Measurements from ENCODE around the gene CTNND2.

CTNND2 gene

GRCh38 chr5:11491404-11492075, 412.7 kb downstream of the CTNND2 start:
- WGBS (ENCODE audit: insufficient coverage, insufficient read length), result no CpG with 5 or more reads among the region's 7 CpGs
- no peaks in the 10 kb centered on the region for H3K9me3 ChIP-seq (ENCODE audit: control insufficient read depth, insufficient read depth, low read length)
- no peaks in the 10 kb centered on the region for H3K4me1 ChIP-seq (ENCODE audit: control insufficient read depth, insufficient read depth, low read length)
- no peaks in the 10 kb centered on the region for H3K36me3 ChIP-seq (ENCODE audit: control insufficient read depth, insufficient read depth, low read length)
- no peak for DNase-seq (ENCODE audit: low read depth, low spot score)
- no peak overlapping the region for H3K27ac ChIP-seq (ENCODE audit: low read length)
- no peak overlapping the region for H3K4me3 ChIP-seq (ENCODE audit: low read length)
- H3K27me3 ChIP-seq (ENCODE audit: control insufficient read depth, insufficient read depth, low read length), result no peaks in the 10 kb centered on the region

GRCh38 chr5:11483630-11484029, 420.6 kb downstream of the CTNND2 start:
- WGBS (ENCODE audit: insufficient coverage, insufficient read length), result no CpG with 5 or more reads among the region's 5 CpGs
- no peak for DNase-seq (ENCODE audit: low read depth, low spot score)
- Histone ChIP-seq H3K4me1 (ENCODE audit: control insufficient read depth, insufficient read depth, low read length) (no peaks in the 10 kb centered on the region), H3K9me3 (ENCODE audit: control insufficient read depth, insufficient read depth, low read length) (no peaks in the 10 kb centered on the region), H3K27me3 (ENCODE audit: control insufficient read depth, insufficient read depth, low read length) (no peaks in the 10 kb centered on the region), H3K27ac (ENCODE audit: low read length) (no peak overlapping the region), H3K4me3 (ENCODE audit: low read length) (no peak overlapping the region), H3K36me3 (ENCODE audit: control insufficient read depth, insufficient read depth, low read length) (no peaks in the 10 kb centered on the region)

- Histone ChIP-seq H3K4me1 (ENCODE audit: control insufficient read depth, insufficient read depth, low read length) (no peaks in the 10 kb centered on the region), H3K27ac (ENCODE audit: low read length) (no peak overlapping the region), H3K9me3 (ENCODE audit: control insufficient read depth, insufficient read depth, low read length) (no peaks in the 10 kb centered on the region), H3K4me3 (ENCODE audit: low read length) (no peak overlapping the region), H3K27me3 (ENCODE audit: control insufficient read depth, insufficient read depth, low read length) (no peaks in the 10 kb centered on the region), H3K36me3 (ENCODE audit: control insufficient read depth, insufficient read depth, low read length) (no peaks in the 10 kb centered on the region)
- no peak for DNase-seq (ENCODE audit: low read depth, low spot score)
- WGBS (ENCODE audit: insufficient coverage, insufficient read length), result no CpG with 5 or more reads among the region's 4 CpGs
These were observed 422.2 kb downstream of the CTNND2 start for GRCh38 chr5:11482011-11482410.

GRCh38 chr5:11477786-11478185, 426.5 kb downstream of the CTNND2 start:
- Histone ChIP-seq H3K4me1 (ENCODE audit: control insufficient read depth, insufficient read depth, low read length) (no peaks in the 10 kb centered on the region), H3K4me3 (ENCODE audit: low read length) (no peak overlapping the region), H3K9me3 (ENCODE audit: control insufficient read depth, insufficient read depth, low read length) (no peaks in the 10 kb centered on the region), H3K36me3 (ENCODE audit: control insufficient read depth, insufficient read depth, low read length) (no peaks in the 10 kb centered on the region), H3K27ac (ENCODE audit: low read length) (no peak overlapping the region), H3K27me3 (ENCODE audit: control insufficient read depth, insufficient read depth, low read length) (no peaks in the 10 kb centered on the region)
- WGBS (ENCODE audit: insufficient coverage, insufficient read length), result no CpG with 5 or more reads among the region's 3 CpGs
- DNase-seq (ENCODE audit: low read depth, low spot score), result no peak

GRCh38 chr5:11476866-11477265, 427.4 kb downstream of the CTNND2 start:
- no peak for DNase-seq (ENCODE audit: low read depth, low spot score)
- H3K4me1 ChIP-seq (ENCODE audit: control insufficient read depth, insufficient read depth, low read length), result no peaks in the 10 kb centered on the region
- H3K27me3 ChIP-seq (ENCODE audit: control insufficient read depth, insufficient read depth, low read length), result no peaks in the 10 kb centered on the region
- WGBS (ENCODE audit: insufficient coverage, insufficient read length), result no CpG with 5 or more reads among the region's 2 CpGs
- H3K36me3 ChIP-seq (ENCODE audit: control insufficient read depth, insufficient read depth, low read length), result no peaks in the 10 kb centered on the region
- no peaks in the 10 kb centered on the region for H3K9me3 ChIP-seq (ENCODE audit: control insufficient read depth, insufficient read depth, low read length)
- no peak overlapping the region for H3K27ac ChIP-seq (ENCODE audit: low read length)
- no peak overlapping the region for H3K4me3 ChIP-seq (ENCODE audit: low read length)

- H3K27ac ChIP-seq (ENCODE audit: low read length), result no peak overlapping the region
- no CpG with 5 or more reads among the region's 6 CpGs for WGBS (ENCODE audit: insufficient coverage, insufficient read length)
- H3K9me3 ChIP-seq (ENCODE audit: control insufficient read depth, insufficient read depth, low read length), result no peaks in the 10 kb centered on the region
- no peaks in the 10 kb centered on the region for H3K4me1 ChIP-seq (ENCODE audit: control insufficient read depth, insufficient read depth, low read length)
- no peaks in the 10 kb centered on the region for H3K27me3 ChIP-seq (ENCODE audit: control insufficient read depth, insufficient read depth, low read length)
- no peaks in the 10 kb centered on the region for H3K36me3 ChIP-seq (ENCODE audit: control insufficient read depth, insufficient read depth, low read length)
- H3K4me3 ChIP-seq (ENCODE audit: low read length), result no peak overlapping the region
- no peak for DNase-seq (ENCODE audit: low read depth, low spot score)
These were observed 435.8 kb downstream of the CTNND2 start for GRCh38 chr5:11468334-11469039.

GRCh38 chr5:11467588-11467987, 436.7 kb downstream of the CTNND2 start:
- no peaks in the 10 kb centered on the region for H3K9me3 ChIP-seq (ENCODE audit: control insufficient read depth, insufficient read depth, low read length)
- no peaks in the 10 kb centered on the region for H3K4me1 ChIP-seq (ENCODE audit: control insufficient read depth, insufficient read depth, low read length)
- H3K36me3 ChIP-seq (ENCODE audit: control insufficient read depth, insufficient read depth, low read length), result no peaks in the 10 kb centered on the region
- H3K27me3 ChIP-seq (ENCODE audit: control insufficient read depth, insufficient read depth, low read length), result no peaks in the 10 kb centered on the region
- no peak overlapping the region for H3K4me3 ChIP-seq (ENCODE audit: low read length)
- no peak for DNase-seq (ENCODE audit: low read depth, low spot score)
- no CpG with 5 or more reads among the region's 2 CpGs for WGBS (ENCODE audit: insufficient coverage, insufficient read length)
- no peak overlapping the region for H3K27ac ChIP-seq (ENCODE audit: low read length)

DNA sequence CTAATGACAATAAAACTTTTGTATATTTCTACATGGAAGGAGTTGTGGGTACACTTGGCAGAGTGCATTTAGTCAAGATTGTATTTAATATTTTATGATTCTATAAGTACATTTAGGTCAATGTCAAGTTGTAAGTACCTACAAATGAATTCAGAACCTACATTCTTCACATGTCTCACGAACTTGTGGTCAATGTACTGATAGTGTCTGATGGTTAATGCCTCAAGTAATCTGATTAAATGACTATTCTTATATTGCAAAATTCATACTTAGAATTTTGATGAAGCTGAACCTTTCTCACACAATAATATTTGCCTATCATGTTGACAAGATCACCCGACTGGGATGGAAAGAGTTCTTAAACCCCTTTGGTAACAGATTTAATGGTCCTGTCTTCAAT, 444.5 kb downstream of the CTNND2 start:
- no CpG with 5 or more reads among the region's 2 CpGs for WGBS (ENCODE audit: insufficient coverage, insufficient read length)

GRCh38 chr5:11455505-11455904, 448.7 kb downstream of the CTNND2 start:
- H3K4me3 ChIP-seq (ENCODE audit: low read length), result no peak overlapping the region
- no peaks in the 10 kb centered on the region for H3K36me3 ChIP-seq (ENCODE audit: control insufficient read depth, insufficient read depth, low read length)
- H3K4me1 ChIP-seq (ENCODE audit: control insufficient read depth, insufficient read depth, low read length), result no peaks in the 10 kb centered on the region
- no peak overlapping the region for H3K27ac ChIP-seq (ENCODE audit: low read length)
- H3K9me3 ChIP-seq (ENCODE audit: control insufficient read depth, insufficient read depth, low read length), result no peaks in the 10 kb centered on the region
- DNase-seq (ENCODE audit: low read depth, low spot score), result no peak
- no peaks in the 10 kb centered on the region for H3K27me3 ChIP-seq (ENCODE audit: control insufficient read depth, insufficient read depth, low read length)
- WGBS (ENCODE audit: insufficient coverage, insufficient read length), result no CpG with 5 or more reads among the region's 2 CpGs

More for the DNA sequence above, 444.5 kb downstream of the CTNND2 start:
- no peaks in the 10 kb centered on the region for H3K4me1 ChIP-seq (ENCODE audit: control insufficient read depth, insufficient read depth, low read length)
- DNase-seq (ENCODE audit: low read depth, low spot score), result no peak
- H3K27me3 ChIP-seq (ENCODE audit: control insufficient read depth, insufficient read depth, low read length), result no peaks in the 10 kb centered on the region
- H3K4me3 ChIP-seq (ENCODE audit: low read length), result no peak overlapping the region
- no peaks in the 10 kb centered on the region for H3K9me3 ChIP-seq (ENCODE audit: control insufficient read depth, insufficient read depth, low read length)
- H3K27ac ChIP-seq (ENCODE audit: low read length), result no peak overlapping the region
- H3K36me3 ChIP-seq (ENCODE audit: control insufficient read depth, insufficient read depth, low read length), result no peaks in the 10 kb centered on the region

DNA sequence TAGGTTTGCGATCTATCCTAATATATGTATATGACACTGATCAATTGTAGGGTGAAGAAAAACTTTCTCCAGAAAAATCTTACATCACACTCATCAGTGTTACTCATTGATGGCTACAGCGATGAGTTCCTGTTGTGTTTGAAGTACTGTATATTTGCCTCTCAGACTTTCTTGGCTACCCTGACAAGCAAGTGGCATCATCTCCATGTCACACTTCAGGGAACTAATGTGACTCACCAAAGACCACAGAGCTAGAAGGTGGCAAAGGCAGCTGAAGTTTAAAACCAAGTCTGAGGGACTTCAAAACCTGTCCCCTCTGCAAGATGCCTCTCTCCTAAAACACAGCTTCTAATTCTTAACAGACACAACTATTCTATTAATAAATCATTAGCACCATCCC, 451.4 kb downstream of the CTNND2 start:
- no peaks in the 10 kb centered on the region for H3K4me1 ChIP-seq (ENCODE audit: control insufficient read depth, insufficient read depth, low read length)
- no peak overlapping the region for H3K27ac ChIP-seq (ENCODE audit: low read length)
- no peaks in the 10 kb centered on the region for H3K36me3 ChIP-seq (ENCODE audit: control insufficient read depth, insufficient read depth, low read length)
- H3K4me3 ChIP-seq (ENCODE audit: low read length), result no peak overlapping the region
- DNase-seq (ENCODE audit: low read depth, low spot score), result no peak
- H3K27me3 ChIP-seq (ENCODE audit: control insufficient read depth, insufficient read depth, low read length), result no peaks in the 10 kb centered on the region
- H3K9me3 ChIP-seq (ENCODE audit: control insufficient read depth, insufficient read depth, low read length), result no peaks in the 10 kb centered on the region
- WGBS (ENCODE audit: insufficient coverage, insufficient read length), result no CpG with 5 or more reads among the region's 2 CpGs

GRCh38 chr5:11449966-11450365, 454.3 kb downstream of the CTNND2 start:
- Histone ChIP-seq H3K4me1 (ENCODE audit: control insufficient read depth, insufficient read depth, low read length) (no peaks in the 10 kb centered on the region), H3K27ac (ENCODE audit: low read length) (no peak overlapping the region), H3K36me3 (ENCODE audit: control insufficient read depth, insufficient read depth, low read length) (no peaks in the 10 kb centered on the region), H3K9me3 (ENCODE audit: control insufficient read depth, insufficient read depth, low read length) (no peaks in the 10 kb centered on the region), H3K4me3 (ENCODE audit: low read length) (no peak overlapping the region), H3K27me3 (ENCODE audit: control insufficient read depth, insufficient read depth, low read length) (no peaks in the 10 kb centered on the region)
- DNase-seq (ENCODE audit: low read depth, low spot score), result no peak
- no CpG with 5 or more reads among the region's 4 CpGs for WGBS (ENCODE audit: insufficient coverage, insufficient read length)
